NCI-H2107 treated with DMSO at 0.1 percent for 48 hours (cell line): ENCODE results near the gene KDELR3.

Experiments used
- DNase-seq: peaks from one replicate; lab custom pipeline; 2025; ENCODE audit not compliant: unreplicated experiment; lab: John Stamatoyannopoulos, UW

KDELR3 gene

DNA sequence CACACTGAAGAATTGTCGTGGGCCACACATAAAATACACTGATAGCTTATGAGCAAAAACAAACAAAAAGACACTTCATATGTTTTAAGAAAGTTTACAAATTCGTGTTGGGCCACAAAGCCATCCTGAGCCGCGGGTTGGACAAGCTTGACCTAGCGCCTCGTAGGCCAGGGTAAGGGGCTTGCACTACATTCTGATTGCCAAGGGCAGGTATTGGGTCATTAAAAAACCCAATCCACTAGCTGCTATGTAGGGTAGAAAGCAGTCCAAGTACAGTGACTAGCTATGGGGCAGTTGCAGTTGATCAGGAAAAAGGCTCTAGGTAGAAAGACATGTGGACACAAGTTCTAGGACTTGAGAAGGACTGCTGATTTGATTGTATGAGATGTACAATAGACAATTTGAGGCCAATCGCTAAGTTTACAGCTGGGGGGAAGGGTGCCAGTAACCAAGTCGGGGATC is 14.0 kb downstream of the KDELR3 start:
- no peak for DNase-seq

DNA sequence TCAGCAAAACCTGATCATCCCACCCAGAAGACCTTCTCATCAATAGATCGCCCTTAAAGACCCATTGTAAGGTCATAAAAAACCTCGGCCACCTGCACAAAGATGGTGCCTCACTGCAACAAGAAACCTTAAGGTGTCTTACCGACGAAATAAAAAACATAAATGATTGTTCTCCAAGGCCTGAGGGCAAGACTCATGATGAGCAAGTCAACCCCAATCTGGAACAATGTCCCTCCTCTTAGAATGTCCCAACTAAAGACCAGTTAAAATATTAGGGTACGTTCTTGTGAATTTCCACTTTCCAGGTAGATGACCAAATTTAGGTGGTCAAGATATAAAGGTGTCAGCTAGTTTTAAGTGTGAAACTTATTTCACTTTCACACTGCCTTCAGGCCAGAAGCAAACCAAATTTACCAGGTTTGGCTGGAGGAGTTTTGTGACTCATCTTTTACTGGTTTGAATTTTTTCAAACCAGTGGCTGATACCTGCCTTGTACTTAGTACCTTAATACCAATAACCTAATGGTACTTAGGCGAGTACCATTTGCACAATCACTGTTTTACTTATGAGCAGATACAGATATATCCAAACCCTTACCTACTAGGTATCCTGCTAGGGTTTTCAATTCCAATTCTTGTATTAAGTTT is 14.9 kb downstream of the KDELR3 start:
- DNase-seq: no peak

DNA sequence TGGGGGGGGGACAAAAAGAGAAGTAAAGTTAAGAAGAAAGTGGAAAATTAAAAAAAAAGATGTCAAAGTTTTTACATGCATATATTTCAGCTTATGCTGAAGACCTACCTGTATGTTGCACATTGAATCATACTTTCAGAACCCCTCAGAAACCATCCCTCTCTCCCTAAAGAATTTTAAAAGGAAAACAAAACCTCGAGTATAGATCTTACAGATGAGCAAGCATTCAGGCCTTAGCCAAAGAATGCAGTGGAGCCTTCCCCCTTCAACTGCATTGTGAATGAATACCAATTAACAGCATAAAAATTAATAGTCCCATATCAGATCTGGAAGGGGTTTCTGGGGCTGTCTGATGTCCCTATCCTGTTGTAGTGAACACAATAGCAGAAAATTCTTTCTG is 16.3 kb downstream of the KDELR3 start:
- no peak for DNase-seq

DNA sequence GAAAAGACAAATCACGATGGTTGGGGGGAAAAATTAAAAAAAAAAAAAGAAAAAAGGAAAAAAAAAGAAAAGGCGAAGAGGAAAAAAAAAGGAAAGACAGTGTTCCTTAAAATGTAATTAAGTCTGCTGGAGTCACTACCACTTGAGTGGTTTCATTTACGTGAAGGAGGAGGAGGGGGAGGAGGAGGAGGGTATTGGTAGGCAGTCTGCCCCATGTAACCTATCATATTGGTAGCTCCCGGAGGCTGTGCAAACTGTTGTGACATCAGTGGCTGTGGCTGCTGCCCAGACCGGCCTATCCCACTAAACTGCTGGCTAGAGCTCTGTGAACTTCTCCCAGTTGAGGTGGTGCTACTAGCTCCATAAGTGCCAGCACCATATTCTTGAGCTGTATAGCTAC is 17.9 kb downstream of the KDELR3 start:
- DNase-seq: no peak

DNA sequence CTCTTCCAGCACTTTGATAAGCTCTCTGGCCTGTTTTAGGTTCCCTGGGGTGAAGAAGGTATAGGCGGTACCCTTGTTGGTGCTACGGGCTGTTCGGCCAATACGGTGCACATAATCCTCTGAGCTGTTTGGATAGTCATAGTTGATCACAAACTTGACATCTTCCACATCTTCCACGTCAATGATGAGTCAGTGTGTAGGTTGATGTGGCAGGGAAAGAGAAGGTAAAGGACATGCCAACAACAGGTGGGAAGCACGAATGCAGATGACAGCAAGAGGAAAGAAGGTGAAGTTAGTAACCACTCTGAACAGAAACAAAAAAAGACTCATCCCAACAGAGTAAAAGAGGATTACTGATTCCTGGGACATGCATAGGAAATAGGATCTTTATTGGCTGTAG is 20.1 kb downstream of the KDELR3 start:
- no peak for DNase-seq

GRCh38 chr22:38489142-38489541 is 21.2 kb downstream of the KDELR3 start:
- DNase-seq: no peak

GRCh38 chr22:38489561-38490145 is 21.8 kb downstream of the KDELR3 start:
- DNase-seq: no peak

- DNase-seq: no peak
These were observed 22.6 kb downstream of the KDELR3 start for GRCh38 chr22:38490475-38490874.

- no peak for DNase-seq
These were observed 23.0 kb downstream of the KDELR3 start for GRCh38 chr22:38490915-38491314.

DNA sequence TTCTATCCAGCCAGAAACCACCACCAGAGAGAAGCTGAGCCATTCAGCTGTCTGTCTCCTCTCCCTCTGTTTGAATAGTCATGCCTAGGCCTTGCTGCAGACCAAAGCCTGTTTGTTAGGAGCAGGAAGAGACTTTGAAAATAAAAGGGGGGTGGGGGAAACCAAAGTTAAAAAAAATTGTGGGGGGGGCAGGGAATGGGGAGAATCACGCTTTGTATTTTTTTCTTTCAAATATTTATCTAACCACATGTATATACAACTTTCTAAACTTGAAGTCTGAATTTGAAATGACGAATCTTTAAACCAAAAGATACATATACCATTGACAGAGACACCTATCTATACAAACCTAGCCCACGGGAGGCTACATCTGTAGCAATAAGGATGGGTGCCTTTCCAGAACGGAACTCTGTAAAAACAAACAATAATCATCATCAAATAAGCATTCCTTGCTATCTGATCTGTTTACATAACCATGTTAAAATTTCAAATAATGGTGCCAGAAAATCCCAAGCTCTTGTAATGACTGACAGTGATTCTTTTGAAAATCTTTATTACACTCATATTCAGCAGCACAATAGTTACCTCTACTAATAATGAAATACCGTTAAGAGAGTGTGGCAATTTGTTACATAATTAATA is 23.9 kb downstream of the KDELR3 start:
- DNase-seq: no peak

DNA sequence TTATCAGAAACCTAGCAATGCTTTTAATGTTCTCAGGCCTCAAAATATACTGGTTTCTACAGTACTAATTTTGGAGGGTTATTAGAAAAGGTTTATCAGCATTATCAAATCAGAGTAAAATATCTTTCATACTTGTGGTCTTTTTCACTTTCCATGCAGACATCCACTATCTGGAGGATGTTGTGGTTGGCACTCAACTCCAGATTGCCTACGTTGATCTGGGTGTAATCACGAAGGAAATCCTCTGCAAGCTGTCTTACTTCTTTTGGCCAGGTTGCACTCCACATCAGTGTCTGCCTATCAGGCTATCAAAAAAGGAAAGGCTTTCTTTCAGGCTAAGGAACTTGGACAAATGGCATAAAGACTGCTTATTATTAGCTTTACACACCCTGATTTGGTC is 26.6 kb downstream of the KDELR3 start:
- no peak for DNase-seq

GRCh38 chr22:38494939-38495338 is 27.0 kb downstream of the KDELR3 start:
- DNase-seq: no peak

GRCh38 chr22:38497869-38498268 is 30.0 kb downstream of the KDELR3 start:
- no peak for DNase-seq

DNA sequence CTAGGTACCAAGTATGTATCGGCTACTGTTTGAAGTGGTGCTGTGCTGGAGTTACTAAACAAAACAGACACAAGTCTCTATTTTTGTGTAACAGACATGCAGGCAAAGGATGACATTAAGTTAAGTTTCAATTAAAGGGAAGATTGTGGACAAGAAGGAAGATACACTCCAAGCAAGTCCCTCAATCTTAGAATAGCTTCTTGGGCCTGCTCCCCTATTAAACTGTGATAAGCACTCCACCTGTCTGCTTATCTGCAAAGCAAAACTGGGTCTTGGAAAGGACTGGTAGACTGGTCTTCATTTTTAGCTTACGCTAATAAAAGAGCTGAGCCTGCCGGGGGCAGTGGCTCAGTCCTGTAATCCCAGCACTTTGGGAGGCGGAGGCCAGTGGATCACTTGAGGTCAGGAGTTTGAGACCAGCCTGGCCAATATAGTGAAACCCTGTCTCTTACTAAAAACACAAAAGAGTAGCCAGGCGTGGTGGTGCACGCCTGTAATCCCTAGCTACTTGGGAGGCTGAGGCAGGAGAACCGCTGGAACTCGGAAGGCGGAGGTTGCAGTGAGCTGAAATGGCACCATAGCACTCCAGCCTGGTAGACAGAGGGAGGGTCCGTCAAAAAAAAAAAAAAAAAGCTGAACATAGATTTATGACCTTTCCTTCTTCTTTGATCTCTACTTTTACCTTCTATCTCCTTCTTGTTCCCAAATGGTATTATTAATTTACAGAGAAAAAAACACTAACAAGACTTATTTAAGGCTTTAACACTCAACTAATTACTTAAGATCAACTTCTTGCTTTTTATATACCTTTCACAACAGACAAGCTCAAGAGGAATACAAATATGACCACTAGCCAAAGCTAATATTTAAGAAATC is 34.1 kb downstream of the KDELR3 start:
- DNase-seq: no peak

DNA sequence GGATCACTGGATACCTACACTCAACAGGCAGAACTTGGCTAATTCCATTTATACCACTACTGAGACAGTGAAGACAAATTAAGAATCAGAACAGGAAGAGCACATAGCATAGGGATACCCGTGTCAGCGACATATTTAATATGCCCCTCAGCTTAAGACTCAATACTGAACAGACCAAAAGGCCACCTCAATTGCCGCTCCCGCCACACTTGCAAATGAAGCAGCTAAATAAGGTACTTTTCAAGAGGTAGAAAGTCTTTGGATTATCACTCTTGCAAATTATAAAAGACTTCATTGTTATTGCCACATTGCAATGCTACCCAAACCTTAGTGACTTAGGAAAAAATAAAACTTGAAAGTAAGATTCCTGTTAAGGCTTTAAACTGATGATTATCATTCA is 35.1 kb downstream of the KDELR3 start:
- no peak for DNase-seq

DNA sequence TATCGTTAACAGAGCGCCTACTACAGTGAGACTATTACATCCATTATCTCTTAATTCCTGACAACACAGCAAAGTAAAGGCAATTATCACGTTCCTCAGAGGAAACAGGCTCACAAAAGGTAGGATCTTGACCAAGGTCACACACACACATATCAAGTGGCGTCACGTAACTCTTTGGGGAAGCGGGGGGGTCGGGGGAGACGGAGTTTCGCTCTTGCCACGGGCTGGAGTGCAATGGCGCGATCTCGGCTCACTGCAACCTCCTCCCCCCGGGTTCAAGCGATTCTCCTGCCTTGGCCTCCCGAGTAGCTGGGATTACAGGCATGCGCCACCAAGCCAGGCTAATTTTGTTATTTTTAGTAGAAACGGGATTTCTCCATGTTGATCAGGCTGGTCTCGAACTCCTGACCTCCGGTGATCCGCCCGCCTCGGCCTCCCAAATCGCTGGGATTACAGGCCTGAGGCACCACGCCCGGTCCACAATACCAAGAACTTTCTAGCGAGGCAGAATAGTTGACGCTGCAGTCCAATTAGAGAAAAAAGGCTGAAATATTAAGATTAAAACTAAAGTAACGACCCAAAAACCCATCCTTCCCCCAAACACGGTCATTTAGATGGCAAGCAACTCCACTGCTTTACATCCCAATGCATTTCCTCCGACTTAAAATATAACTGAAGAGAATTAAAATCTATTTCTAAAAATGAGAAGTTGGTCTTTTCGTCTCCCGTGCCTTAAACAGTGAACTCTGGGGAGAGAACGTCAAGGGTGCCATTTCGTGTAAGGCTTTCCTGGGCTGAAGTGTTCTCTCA is 37.0 kb downstream of the KDELR3 start:
- DNase-seq: no peak

- DNase-seq: no peak
These were observed 37.7 kb downstream of the KDELR3 start for GRCh38 chr22:38505541-38506117.

DNA sequence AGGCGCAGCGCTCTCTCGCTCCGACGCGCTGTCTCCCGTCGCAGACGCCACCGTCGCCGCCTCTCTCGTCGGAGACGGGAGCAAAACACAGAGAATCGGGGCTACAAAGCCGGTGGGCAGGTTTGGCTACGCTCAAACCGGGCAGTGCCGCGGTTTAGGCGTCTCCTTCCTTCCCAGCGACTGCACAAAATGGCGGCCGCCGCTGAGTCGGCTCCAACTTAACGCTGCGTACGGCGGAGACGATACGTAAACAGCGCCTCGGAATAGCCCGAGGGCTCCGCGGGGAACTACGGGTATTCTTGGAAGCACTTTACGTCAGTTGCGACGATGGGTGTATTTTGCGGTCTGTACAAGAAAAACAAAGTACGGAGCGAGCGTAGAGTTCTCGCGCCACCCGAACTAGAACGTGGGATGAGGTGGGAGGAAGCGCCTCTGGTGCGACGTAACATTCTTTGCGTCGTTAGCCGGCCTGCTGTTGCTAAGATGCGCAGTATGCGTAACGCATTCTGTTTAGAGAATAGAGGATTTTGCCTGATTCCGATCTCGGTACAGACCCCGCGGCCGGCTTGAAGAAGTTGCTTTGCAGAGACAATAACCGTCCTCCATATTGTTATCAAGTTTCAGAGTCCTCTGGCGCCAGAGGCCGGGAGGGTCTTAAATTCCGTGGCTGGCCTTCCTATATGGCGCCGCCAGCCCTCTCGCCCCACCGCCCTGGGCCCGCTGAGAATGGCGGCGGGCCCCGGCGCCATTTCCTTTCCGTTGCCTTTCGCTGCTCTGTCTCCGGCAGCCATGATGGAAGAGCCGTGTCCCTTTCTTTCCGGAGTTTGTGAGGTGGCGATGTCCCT is 38.4 kb downstream of the KDELR3 start, which contains the start of gene DDX17:
Gene DDX17 (minus strand): TSS at position 194 of the 845 bp plus-strand sequence.
- peak; percentile 80 for DNase-seq

GRCh38 chr22:38510416-38510970 is 42.6 kb downstream of the KDELR3 start:
- DNase-seq: no peak
